HG03064 (cell line): Measurements from ENCODE around the gene SLC25A43.

ENCODE experiments used
- ATAC-seq: cut with Tn5 transposase; IDR thresholded peaks from one replicate; pipeline ENCODE4 v1.9.1; 2021; ENCODE audit warnings: low read depth; ENCODE audit not compliant: unreplicated experiment

Gene SLC25A43

GRCh38 chrX:119495734-119496726 lies 96.9 kb downstream of the SLC25A43 start:
- no peak for ATAC-seq

GRCh38 chrX:119497185-119497584 lies 98.0 kb downstream of the SLC25A43 start:
- ATAC-seq, result no peak

- ATAC-seq, result no peak
Measured at GRCh38 chrX:119500061-119500800, 101.1 kb downstream of the SLC25A43 start.

- ATAC-seq, result no peak
Measured at GRCh38 chrX:119501511-119502148, 102.5 kb downstream of the SLC25A43 start.

GRCh38 chrX:119502727-119503483 lies 103.8 kb downstream of the SLC25A43 start:
- no peak for ATAC-seq

- no peak for ATAC-seq
Measured at GRCh38 chrX:119503484-119503861, 104.3 kb downstream of the SLC25A43 start.
